MCF 10A (cell line): ENCODE measurements around the gene DNAJB9. TPM values are rescaled to one million over a fixed set of nuclear protein-coding genes. Genes with fewer than 3 reads are reported as not detected.

ENCODE experiments used
- BruUV-seq: library from RNA; stranded (reverse); fragments of 400-500 nt; replicated peaks from 2 replicates; lab custom pipeline; 2021; lab: Mats Ljungman, UMichigan
- CTCF ChIA-PET: fragments of 300-600 bp; sonication (Branson Sonifier 250); formaldehyde crosslinking; extraction: SDS; loops from one replicate; lab custom pipeline; 2021; ENCODE audit warnings: antibody characterized with exemption, inconsistent platforms; lab: Yijun Ruan, JAX
- POLR2A ChIA-PET: fragments of 300-600, 350-650 bp; sonication (Branson Sonifier 250); formaldehyde crosslinking; extraction: SDS; loops from one replicate; lab custom pipeline; 2020; ENCODE audit warnings: antibody characterized with exemption, inconsistent platforms; lab: Yijun Ruan, JAX
- DNase-seq: peaks from one replicate; pipeline ENCODE4 v3.0.0-alpha.2; 2018; ENCODE audit not compliant: unreplicated experiment
- H3K27ac Mint-ChIP-seq: one replicate; pipeline ENCODE4 v1.8.0; 2022; ENCODE audit warnings: mild to moderate bottlenecking, low read depth, mixed read lengths; ENCODE audit not compliant: unreplicated experiment
- H3K27me3 Mint-ChIP-seq: one replicate; pipeline ENCODE4 v1.8.0; 2022; ENCODE audit warnings: mixed read lengths; ENCODE audit not compliant: insufficient read depth, unreplicated experiment
- H3K36me3 Mint-ChIP-seq: one replicate; pipeline ENCODE4 v1.8.0; 2022; ENCODE audit warnings: mild to moderate bottlenecking, moderate library complexity, mixed read lengths; ENCODE audit not compliant: insufficient read depth, unreplicated experiment
- H3K4me1 Mint-ChIP-seq: one replicate; pipeline ENCODE4 v1.8.0; 2022; ENCODE audit warnings: mixed read lengths; ENCODE audit not compliant: insufficient read depth, unreplicated experiment
- H3K4me3 Mint-ChIP-seq: one replicate; pipeline ENCODE4 v1.8.0; 2022; ENCODE audit warnings: mild to moderate bottlenecking, moderate library complexity, mixed read lengths; ENCODE audit not compliant: unreplicated experiment
- H3K9me3 Mint-ChIP-seq: one replicate; pipeline ENCODE4 v1.8.0; 2022; ENCODE audit warnings: mixed read lengths; ENCODE audit not compliant: unreplicated experiment
- CTCF ChIP-seq: fragments of 200-600 bp; IDR thresholded peaks from one replicate; pipeline ENCODE4 v1.8.0; 2022; ENCODE audit warnings: antibody characterized with exemption, mild to moderate bottlenecking; ENCODE audit not compliant: unreplicated experiment
- intact Hi-C: fragments of 100-400 bp; cut with micrococcal nuclease; formaldehyde crosslinking; loops from 2 replicates; pipeline ENCODE4 v1.14.1; 2022
- total RNA-seq: library from RNA; stranded (reverse); gene quantifications from 2 replicates; pipeline ENCODE4 v1.2.3, GENCODE V29; 2022

DNAJB9 gene
- total RNA-seq, 1 experiment from 2014 or later = 45.9 TPM

DNA sequence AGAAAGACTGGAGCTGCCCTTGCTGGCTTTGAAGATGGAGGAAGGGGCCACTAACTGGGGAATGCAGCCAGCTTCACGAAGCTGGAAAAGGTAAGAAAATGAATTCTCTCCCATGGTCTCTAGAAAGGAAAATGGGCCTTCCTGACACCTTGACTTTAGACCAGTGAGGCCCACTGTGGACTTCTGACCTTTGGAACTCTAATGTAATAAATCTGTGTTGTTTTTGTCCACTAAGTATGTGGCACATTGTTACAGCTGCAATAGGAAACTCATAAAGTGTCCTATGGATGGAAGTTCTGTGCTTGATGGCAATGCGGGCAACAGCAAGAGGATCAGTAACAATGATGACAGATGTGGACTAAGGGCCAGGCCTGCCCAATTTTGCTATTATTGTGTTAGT is 20.9 kb downstream of the DNAJB9 start:
- no peak overlapping the region for H3K4me3 Mint-ChIP-seq

GRCh38 chr7:108592646-108593201 is 23.1 kb downstream of the DNAJB9 start:
- Mint-ChIP-seq H3K9me3 (no peaks in the 10 kb centered on the region), H3K4me3 (no peak overlapping the region), H3K27ac (no peak overlapping the region), H3K36me3 (no peaks in the 10 kb centered on the region), H3K27me3 (no peaks in the 10 kb centered on the region), H3K4me1 (no peaks in the 10 kb centered on the region)
- peak; percentile 11 for DNase-seq
- CTCF ChIA-PET = interaction anchor here (0.6 to 1.3 kb wide), 3 partner anchors 13 to 104 kb away, joined by 3 to 4 read pairs (median 4); no protein-coding TSS in a partner anchor
- intact Hi-C loops = no loop called here
- POLR2A ChIA-PET = interaction anchor here (0.6 to 1.8 kb wide), 2 partner anchors 8 to 21 kb away, joined by 4 to 10 read pairs; no protein-coding TSS in a partner anchor
- no peak for TF ChIP-seq CTCF
- BruUV-seq = no TSS peak

More for the DNA sequence above, 20.9 kb downstream of the DNAJB9 start:
- intact Hi-C loops = no loop called here
- ChIA-PET CTCF (interaction anchor here (0.6 to 1.2 kb wide), 2 partner anchors 11 to 341 kb away, joined by 3 read pairs; no protein-coding TSS in a partner anchor), POLR2A (no interaction called here)
- H3K36me3 Mint-ChIP-seq = no peaks in the 10 kb centered on the region
- no peak for DNase-seq
- H3K9me3 Mint-ChIP-seq = no peaks in the 10 kb centered on the region
- H3K4me1 Mint-ChIP-seq = no peaks in the 10 kb centered on the region
- no peak for TF ChIP-seq CTCF
- BruUV-seq = no TSS peak
- peaks cover 21% of the 10 kb centered on the region for H3K27me3 Mint-ChIP-seq
- no peak overlapping the region for H3K27ac Mint-ChIP-seq

- Mint-ChIP-seq H3K4me3 (no peak overlapping the region), H3K27ac (no peak overlapping the region), H3K27me3 (peaks cover 30% of the 10 kb centered on the region), H3K9me3 (no peaks in the 10 kb centered on the region), H3K36me3 (no peaks in the 10 kb centered on the region), H3K4me1 (no peaks in the 10 kb centered on the region)
- peak; percentile 38 for DNase-seq
- peak; percentile 31 for TF ChIP-seq CTCF
- ChIA-PET CTCF (interaction anchor here (0.6 to 1.8 kb wide), 15 partner anchors 9 to 1515 kb away, joined by 3 to 9 read pairs (median 4); partner anchors contain the start of genes DNAJB9 and THAP5), POLR2A (interaction anchor here (0.6 kb wide), 2 partner anchors 21 to 25 kb away, joined by 3 to 4 read pairs; no protein-coding TSS in a partner anchor)
- intact Hi-C loops = loop anchor here (1.0 kb wide), 1 partner anchor 415 kb away; no protein-coding TSS in a partner anchor
- BruUV-seq = no TSS peak
Measured at GRCh38 chr7:108596560-108596959, 26.9 kb downstream of the DNAJB9 start.

DNA sequence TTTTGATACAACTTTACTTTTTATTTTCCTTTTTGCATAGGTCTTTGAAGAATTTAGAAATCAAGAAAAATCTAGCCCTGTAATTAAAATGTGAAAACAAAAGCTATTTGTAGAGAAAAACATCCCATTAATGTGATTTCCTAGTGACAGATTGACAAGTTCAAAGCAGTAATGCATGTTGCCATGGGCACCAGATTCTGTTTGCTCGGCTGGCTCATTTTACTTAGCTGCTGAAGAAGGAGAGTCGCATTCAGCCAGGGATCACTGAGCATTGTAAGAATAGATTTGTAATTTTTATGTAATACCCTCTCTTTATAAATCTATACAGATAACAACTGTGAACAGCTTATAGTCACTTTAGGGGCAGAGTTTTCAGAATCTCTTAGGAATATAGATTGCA is 28.5 kb downstream of the DNAJB9 start:
- DNase-seq = no peak
- no peak for TF ChIP-seq CTCF
- ChIA-PET CTCF (interaction anchor here (0.6 to 1.6 kb wide), 5 partner anchors 38 to 102 kb away, joined by 3 to 9 read pairs (median 3); no protein-coding TSS in a partner anchor), POLR2A (no interaction called here)
- Mint-ChIP-seq H3K9me3 (no peaks in the 10 kb centered on the region), H3K27me3 (peaks cover 30% of the 10 kb centered on the region), H3K27ac (no peak overlapping the region), H3K36me3 (no peaks in the 10 kb centered on the region), H3K4me3 (no peak overlapping the region), H3K4me1 (no peaks in the 10 kb centered on the region)
- no TSS peak for BruUV-seq
- intact Hi-C loops = no loop called here
